Measurements from ENCODE around the gene GNB1L.
"Not testable (repeated sequence)": the region's sequence is repeated elsewhere in the genome, so short reads cannot be mapped to it uniquely, and the experiment has no call there.

Gene GNB1L

DNA sequence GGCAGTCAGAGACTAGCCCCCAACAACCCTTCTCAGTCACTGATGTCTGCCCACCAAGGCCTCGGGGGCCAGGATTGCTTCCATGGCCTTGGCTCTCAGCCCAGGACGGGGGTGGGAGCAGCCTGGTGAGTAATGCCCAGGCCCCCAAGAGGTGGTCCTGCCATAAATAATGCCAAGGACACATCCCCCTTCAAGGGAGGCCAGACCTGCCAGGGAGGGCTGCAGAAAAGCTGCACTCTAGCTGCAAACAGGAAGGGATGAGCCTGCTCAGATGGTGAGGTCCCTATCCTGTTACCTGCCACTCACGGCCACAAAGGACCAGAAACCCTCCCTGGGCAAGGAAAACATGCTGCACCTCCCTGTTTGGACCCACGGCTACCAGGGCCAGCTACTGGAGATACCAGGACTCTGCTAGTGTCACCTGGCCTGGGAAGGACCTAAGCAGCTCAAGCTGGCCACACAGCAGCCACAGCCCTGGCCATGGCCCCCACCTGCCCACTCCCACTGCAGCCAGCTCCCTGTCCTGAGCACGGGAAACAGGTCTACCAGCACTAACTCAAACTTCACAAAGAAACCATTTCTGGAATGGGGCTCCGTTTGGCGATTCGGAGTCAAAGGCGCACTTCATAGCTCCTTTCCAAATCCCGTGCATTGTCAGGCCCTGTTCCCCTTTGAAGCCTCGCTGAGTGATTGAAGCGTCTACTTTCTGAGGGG lies 12.1 kb downstream of the GNB1L start:
- no peak for DNase-seq

DNA sequence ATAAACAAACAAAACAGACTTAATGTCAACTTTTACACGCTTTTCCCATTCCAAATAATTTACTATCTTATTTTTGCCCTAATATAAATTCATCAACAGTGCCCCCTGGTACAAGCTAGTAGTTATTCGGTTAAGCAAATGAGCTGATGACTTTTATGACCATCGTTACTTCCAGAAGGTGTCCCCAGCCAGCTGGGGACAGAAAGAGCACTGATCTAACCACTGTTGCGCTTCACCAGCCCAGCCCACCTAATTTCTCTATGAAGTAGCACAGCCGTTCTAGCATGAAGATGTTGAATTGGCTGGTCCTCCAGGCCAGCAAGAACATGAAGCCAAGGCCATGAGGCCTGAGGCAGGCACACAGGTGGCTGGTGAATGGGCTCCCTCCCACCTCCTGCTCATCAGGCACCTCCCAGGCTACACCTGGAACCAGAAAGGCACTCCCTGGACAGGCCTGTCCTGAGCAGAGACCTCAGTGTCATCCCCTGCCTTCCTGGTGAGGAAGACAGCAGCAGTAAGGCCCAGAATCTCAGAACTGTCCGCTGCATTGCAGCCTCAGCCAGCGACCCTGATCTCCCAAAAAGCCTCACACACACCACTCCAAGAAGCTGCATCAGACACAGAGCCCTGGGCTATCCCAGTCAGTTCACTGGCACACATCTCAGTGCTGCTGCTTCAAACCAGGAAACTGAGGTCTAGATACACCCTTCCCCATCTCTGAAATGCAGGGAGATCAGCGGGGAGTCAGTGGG lies 12.9 kb downstream of the GNB1L start:
- DNase-seq = no peak

DNA sequence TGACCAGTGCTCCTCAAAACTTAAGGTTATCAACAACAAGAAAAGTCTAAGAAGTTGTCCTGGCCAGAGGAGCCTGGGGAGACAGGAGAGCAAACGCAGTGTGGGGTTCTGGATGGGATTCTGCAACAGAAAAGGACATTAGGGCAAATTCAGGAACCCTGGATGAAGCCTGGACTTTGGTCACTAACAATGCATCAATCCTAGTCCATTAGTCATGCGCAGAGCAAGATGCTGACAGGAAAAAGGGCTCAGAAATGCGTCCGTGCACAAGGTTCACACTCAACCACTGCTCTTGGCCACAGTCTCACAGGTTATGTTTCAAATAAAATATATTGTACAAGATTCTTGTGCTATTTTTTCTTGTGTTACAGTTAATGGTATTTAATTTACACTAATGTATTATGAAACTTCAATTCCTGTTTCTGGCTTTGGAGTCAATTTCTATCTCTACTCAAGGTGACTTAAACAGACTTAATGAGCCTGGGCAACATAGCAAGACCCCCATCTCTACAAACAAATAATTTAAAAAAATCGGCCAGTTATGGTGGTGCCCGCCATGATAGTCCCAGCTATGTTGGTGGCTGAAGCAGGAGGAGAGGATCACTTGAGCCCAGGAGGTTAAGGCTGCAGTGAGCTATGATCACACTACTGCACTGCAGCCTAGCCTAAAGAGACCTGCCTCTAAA lies 13.6 kb downstream of the GNB1L start:
- no peak for DNase-seq

DNA sequence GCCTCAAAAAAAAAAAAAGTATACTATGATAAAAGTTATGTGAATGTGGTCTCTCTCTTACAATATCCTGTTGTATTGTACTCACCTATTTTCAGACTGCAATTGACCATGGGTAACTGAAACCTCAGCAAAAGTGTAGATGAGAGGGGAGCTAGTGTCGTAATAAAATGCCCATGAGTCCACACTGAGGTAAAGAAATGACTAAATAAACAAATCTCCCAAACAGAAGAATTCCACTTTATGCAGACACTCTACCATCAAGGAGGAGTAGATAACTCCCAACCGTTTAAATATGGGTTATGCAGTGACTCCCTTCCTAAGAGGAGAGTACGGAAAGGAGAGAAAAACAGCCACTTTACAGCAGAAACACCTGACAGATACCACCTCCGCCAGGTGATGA lies 14.6 kb downstream of the GNB1L start:
- no peak for DNase-seq

DNA sequence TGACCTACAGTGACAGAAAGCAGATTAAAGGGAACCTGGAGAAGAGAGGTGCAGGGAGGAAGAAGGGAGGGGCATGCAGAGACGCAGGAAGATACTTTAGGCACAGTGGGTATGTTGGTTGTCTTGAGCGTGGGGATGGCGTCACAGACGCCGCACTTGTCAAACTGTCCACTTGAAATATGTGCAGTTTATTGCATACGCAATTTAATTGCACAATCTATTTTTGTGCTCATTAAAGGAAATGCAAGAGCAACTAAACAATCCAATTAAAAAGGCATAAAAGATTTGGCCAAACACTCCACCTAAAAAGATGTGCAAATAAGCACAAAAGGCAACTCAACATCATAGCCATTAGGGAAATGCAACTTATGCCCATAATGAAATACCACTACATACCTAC lies 16.8 kb downstream of the GNB1L start:
- no peak for DNase-seq

DNA sequence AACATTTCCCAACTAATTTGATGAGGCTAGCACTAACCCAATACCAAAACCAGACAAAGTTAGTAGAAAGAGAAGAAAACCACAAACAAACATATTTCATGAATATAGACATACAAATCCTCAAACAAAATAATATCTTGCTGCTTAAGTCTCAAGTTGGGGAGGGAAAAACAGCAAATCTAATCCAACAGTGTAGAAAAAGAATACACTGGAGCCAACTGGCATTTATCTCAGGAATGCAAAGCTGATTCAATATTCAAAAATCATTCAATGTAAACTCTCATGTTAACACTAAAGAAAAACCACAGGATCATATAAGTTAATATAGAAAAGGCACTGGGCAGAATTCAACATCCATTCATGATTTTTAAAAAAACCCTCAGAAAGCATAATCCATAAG lies 18.2 kb downstream of the GNB1L start:
- no peak for DNase-seq

DNA sequence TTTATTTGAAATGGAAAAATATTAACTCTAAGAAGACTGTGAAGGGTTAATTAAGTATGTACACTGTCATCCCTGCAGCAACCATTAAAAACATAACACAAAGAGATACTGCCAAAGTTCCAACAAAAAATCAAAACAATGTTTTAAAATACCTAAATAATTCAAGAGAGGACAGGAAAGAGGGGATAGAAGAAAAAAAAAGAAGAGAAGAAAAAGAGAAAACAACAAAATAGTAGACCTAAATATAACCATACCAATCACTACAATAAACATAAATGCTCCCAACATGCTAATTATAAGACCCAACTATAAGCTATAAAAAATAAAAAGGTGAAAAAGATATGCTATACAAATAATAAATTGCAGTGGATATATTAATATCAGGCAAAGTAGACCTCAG lies 20.1 kb downstream of the GNB1L start:
- no peak for DNase-seq

- not testable (repeated sequence) for DNase-seq
Observed at GRCh38 chr22:19833327-19833726, 21.3 kb downstream of the GNB1L start.

- peak; percentile 13 for DNase-seq
Observed at GRCh38 chr22:19832476-19833108, 22.1 kb downstream of the GNB1L start.

DNA sequence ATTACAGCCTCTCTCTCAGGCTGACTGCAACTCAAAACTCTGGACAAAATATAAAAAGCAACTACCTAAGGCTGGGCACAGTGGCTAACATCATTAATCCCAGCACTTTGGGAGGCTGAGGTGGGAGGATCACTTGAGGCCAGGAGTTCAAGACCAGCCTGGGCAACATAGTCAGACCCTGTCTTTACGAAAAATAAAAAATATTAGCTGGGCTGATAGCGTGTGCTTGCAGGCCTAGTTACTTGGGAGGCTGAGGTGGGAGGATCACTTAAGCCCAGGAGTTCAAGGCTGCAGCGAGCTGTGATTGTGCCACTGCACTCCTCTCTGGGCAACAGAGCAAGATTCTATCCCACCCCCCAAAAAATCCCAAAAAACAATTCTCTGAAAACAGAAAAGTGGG lies 22.7 kb downstream of the GNB1L start:
- not testable (repeated sequence) for DNase-seq

DNA sequence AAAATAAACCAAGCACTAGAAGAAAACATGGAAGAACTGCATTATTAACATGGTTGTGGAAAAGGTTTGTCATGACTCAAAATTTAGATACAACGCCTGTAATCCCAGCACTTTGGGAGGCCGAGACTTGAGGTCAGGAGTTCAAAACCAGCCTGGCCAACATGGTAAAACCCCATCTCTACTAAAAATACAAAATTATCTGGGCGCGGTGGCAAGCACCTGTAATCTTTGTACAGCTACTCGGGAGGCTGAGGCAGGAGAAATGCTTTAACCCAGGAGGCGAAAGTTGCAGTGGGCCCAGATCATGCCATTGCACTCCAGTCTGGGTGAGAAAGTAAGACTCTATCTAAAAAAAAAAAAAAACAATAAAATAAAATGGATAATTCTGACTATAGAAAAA lies 23.7 kb downstream of the GNB1L start:
- DNase-seq = no peak

- DNase-seq = no peak
Observed at GRCh38 chr22:19828035-19828401, 26.7 kb downstream of the GNB1L start.

DNA sequence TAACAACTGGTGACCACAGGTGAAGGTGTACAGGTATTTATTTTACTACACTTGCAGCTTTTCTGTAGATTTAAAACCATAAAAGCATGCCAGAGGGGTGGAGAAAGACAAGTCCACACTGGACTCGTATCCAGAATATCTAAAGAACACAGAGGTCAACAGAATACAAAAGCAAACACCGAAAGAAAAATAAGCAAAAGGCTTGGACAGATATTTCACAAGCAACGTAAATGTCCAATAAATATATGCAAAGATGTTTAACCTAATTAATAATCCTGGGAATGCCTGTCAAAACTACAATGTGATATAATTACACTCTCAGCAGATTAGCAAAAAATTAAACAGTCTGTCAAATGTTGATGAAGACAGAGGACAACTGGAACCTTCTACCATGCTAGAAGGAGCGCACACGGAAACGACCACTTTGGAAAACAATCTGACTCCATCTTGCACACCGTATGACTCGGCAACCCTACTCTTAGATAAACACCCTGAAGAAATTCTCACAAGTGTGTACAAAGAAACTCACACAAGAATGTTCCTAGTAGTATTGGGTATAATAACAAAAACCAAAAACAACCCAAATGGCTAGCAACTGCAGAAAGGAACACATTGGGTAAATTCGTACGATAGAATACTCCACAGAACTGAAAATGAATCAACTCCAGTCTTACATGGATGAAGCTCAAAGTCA lies 27.2 kb downstream of the GNB1L start:
- no peak for DNase-seq

GRCh38 chr22:19826619-19826950 lies 28.1 kb downstream of the GNB1L start:
- no peak for DNase-seq

DNA sequence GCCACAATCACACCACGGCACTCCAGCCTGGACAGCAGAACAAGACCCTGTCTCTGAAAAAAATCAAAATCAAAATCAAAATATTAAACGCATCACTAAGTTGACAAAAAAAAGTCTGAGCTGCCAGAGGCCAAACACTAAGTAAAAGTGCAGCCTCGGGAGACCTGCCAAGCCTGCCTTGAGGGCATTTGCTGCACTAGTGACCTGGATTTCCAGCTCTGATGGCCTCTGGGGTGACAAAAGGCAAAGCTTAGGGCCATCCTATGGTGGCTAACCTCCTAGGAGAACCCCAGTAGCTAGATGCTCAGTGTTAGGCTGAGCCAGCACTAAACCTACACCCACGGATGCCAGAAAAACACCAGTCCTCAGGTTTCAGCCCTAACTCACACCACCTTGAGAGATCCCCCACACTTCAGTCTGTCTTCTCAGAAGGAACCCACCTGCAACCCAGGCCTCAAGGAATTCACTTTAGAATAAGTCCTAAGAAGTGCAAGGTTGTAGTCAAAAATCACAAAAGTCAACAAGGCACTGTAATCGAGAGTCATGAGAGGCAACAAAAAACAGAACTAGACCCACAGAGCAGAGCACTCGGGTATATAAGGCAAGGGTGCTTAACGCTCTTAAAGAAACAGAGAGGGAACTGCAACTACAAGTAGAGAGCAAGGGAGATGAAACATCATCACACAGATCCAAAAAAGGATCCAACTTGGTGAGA lies 28.6 kb downstream of the GNB1L start:
- DNase-seq = no peak

DNA sequence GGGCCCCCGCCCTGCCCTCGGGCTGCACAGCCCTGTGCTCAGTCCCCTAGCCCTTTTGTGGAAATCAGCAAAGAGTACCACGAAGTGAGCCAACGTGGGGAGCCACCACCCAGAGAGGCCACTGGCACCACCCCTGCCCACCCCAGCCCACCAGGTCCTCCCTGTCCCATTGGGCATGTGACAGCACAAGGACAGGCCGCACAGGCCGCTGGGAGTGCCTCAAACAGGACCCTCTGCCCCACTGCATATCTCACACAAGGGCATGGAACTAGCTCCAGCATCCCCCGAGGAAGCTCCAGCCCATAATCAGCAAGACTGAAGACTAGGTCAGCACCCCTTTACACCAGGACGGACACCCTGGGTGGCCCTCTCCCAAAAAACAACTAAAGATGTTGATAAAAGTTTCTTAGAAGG lies 29.7 kb downstream of the GNB1L start:
- no peak for DNase-seq

DNA sequence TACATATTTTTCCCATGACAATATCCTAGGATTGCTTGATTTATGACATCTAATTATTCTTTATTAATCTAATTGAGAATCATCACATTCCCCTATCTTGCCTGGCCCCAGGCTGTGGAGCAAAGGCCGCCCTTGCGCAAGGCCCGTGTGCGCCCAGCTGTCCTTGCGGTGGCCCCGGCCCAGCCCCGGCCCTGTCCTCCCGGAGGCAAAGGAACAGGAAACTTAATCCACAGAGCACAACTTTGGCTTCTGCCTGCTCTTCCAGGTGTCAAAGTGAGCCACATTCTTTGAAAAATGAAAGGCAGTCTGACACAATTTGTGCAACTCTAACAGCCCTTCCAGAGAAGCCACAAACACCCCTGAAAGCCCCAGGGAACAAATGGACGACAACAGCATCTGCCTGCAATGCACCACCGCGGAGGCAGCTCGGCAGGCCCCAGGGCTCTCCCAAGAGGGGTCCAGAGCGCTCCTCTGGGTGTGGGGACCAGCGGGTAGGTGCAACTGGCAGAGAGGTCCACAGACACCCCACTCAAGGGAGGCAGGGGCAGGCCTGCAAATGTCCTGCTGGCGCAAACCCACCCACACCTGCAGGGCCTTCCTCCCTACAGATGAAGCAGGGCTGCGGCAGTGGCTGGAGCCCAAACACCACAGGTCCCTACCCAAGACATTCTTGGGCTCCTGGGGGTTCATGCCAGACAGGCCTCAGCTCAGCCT lies 30.3 kb downstream of the GNB1L start:
- peak; percentile 20 for DNase-seq

DNA sequence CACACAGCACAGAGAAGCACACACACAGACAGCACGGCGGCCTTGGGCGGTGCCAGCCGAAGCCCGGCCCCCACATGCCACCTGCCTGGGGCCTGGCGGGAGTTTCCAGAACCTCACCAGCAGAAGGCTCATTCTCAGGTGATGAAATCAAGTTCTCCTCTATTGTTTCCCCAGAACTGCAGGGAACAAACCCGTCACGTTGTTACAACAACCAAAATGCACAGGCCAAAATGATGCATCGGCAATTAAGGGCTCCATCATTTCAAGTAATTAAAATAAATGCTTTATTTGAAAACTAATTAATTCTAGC lies 30.8 kb downstream of the GNB1L start:
- DNase-seq = no peak

DNA sequence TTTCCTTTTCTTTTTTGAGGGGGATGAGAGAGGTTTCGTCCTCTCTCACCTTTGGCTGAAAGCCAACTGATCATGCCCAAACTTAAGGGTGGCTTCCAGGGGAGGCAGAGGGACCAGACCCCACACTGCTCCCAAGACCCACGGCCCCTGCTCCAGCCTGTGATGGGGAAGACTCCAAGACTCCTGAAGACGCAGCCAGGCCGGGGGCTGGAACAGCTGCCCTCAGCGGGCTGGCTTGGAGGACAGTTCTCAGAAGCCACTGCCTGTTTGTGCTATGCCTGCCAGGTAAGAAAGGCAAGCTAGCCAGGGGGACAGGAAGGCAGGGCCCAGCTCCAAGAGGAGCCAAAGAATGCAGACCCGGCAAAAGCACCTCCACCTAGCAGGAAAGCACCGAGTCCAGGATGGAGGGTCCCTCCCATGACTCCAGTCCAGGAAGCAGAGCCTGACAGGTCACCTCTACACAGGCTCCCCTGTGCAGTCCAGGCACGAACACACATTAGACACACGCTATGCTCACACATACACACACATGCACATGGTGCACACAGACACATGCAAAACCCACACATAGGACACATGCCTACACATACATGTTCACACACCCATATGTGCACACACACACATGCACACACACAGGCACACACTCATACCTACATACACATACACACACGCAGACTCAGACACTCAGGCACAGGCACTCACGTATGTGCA lies 31.3 kb downstream of the GNB1L start:
- DNase-seq = peak; percentile 14

GRCh38 chr22:19822301-19823117 lies 32.2 kb downstream of the GNB1L start:
- peak; percentile 11 for DNase-seq
